NB4 (cell line): ENCODE measurements around the gene EDDM3A.

Experiments
- CTCF ChIP-seq: IDR thresholded peaks from one replicate; pipeline ENCODE4 v1.5.1; 2012; ENCODE audit warnings: low read depth, low read length
- MAX ChIP-seq: IDR thresholded peaks from 2 replicates; pipeline ENCODE4 v1.6.1; 2011; ENCODE audit warnings: low read depth, low read length
- MYC ChIP-seq: IDR thresholded peaks from 2 replicates; pipeline ENCODE4 v1.6.1; 2011; ENCODE audit warnings: low read depth, low read length
- POLR2A ChIP-seq: IDR thresholded peaks from 2 replicates; pipeline ENCODE4 v1.6.1; 2011; ENCODE audit warnings: mild to moderate bottlenecking; ENCODE audit not compliant: insufficient read length; ENCODE audit errors: extremely low read depth

- TF ChIP-seq CTCF (no peak), MAX (no peak), POLR2A (no peak), MYC (no peak)
These were observed 47.7 kb upstream of the EDDM3A start for GRCh38 chr14:20698018-20698329.
